ENCODE measurements around the gene DNAJC16. TPM values are rescaled to one million over a fixed set of nuclear protein-coding genes. Genes with fewer than 3 reads are reported as not detected.

Gene DNAJC16
- total RNA-seq, 1 experiment from 2014 or later, result 20.7 TPM

DNA sequence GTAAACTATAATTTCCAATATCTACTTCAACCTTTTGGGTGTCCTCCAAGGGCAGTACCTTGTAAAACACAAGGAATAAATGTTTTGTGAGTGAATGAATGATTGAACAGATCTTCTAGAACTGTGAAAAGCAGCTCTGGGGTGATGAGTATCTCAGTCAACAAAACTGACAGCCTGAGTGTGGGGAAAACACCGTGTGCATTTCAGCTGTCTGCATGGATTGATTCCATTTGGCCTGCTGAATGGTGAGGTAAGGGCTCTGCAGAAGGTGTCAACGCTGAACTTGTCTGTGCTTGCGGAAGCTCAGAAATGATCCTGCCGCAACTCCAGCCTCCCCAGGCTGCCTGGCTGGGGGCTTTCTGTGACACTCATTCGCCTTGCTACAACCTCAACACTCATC, 65.6 kb downstream of the DNAJC16 start:
- Histone ChIP-seq H3K4me1 (ENCODE audit: insufficient read depth, low read length) (no peaks in the 10 kb centered on the region; the same call in 1 of the 2 replicates), H3K56ac (ENCODE audit: insufficient read length, low read depth, low read length) (no peak overlapping the region), H3K9ac (ENCODE audit: extremely low read depth, insufficient read length, low read length) (no peak overlapping the region), H3K9me3 (ENCODE audit: control insufficient read depth, low read depth, low read length) (no peaks in the 10 kb centered on the region), H2BK15ac (ENCODE audit: low read depth, low read length) (no peak overlapping the region), H4K8ac (replicated peaks; ENCODE audit: insufficient read length, low read depth, low read length) (no peak overlapping the region), H2AK5ac (ENCODE audit: insufficient read length, low read length) (no peak overlapping the region), H3K18ac (ENCODE audit: insufficient read length, low read depth, low read length) (no peak overlapping the region), H3K14ac (ENCODE audit: insufficient read depth, low read length) (no peak overlapping the region), H4K91ac (ENCODE audit: insufficient read length, low read depth, low read length) (no peak overlapping the region), H3K4ac (ENCODE audit: low read depth, low read length) (no peak overlapping the region), H3T11ph (ENCODE audit: low read length) (no peak overlapping the region), H2BK20ac (ENCODE audit: low read depth, low read length, poor library complexity, severe bottlenecking) (no peak overlapping the region), H2BK5ac (ENCODE audit: insufficient read length, low read length) (no peak overlapping the region), H2AFZ (ENCODE audit: low read length) (no peak overlapping the region), H3K23ac (ENCODE audit: insufficient read length, low read depth, low read length) (no peak overlapping the region), H2BK12ac (ENCODE audit: insufficient read length, low read depth, low read length) (no peak overlapping the region), H3K79me2 (ENCODE audit: insufficient read depth, low read length) (no peaks in the 10 kb centered on the region), H3K27me3 (ENCODE audit: insufficient read depth, low read length) (no peaks in the 10 kb centered on the region), H3K23me2 (ENCODE audit: insufficient read length, low read depth, low read length, poor library complexity, severe bottlenecking) (no peaks in the 10 kb centered on the region), H3K27ac (ENCODE audit: insufficient read length, low read depth, low read length) (no peak overlapping the region), H4K20me1 (ENCODE audit: control insufficient read depth, insufficient read depth, insufficient read length) (no peaks in the 10 kb centered on the region), H2BK120ac (ENCODE audit: low read depth, low read length, poor library complexity, severe bottlenecking) (no peak overlapping the region), H4K5ac (ENCODE audit: insufficient read length, low read depth, low read length) (no peak overlapping the region), H3K79me1 (ENCODE audit: insufficient read depth, low read depth, low read length, poor library complexity, severe bottlenecking) (no peaks in the 10 kb centered on the region), H3K4me2 (ENCODE audit: insufficient read depth, insufficient read length, low read length) (no peak overlapping the region)
- H3K27me3 Mint-ChIP-seq (ENCODE audit: low read depth), result no peaks in the 10 kb centered on the region; the same call in none of the 2 replicates
- no peak overlapping the region for H3K4me3 Mint-ChIP-seq
- H3K36me3 Mint-ChIP-seq (ENCODE audit: insufficient read depth in 1 of 3, low read depth in 3 of 3), result peaks cover 0 to 5% (median 0%) of the 10 kb centered on the region in 3 experiments; a peak in 2 of 7 replicates
- no CpG with 5 or more reads among the region's 5 CpGs for WGBS (ENCODE audit: extremely low coverage, insufficient read length, low lambda C conversion rate)
- TF ChIP-seq, protein P1, sequence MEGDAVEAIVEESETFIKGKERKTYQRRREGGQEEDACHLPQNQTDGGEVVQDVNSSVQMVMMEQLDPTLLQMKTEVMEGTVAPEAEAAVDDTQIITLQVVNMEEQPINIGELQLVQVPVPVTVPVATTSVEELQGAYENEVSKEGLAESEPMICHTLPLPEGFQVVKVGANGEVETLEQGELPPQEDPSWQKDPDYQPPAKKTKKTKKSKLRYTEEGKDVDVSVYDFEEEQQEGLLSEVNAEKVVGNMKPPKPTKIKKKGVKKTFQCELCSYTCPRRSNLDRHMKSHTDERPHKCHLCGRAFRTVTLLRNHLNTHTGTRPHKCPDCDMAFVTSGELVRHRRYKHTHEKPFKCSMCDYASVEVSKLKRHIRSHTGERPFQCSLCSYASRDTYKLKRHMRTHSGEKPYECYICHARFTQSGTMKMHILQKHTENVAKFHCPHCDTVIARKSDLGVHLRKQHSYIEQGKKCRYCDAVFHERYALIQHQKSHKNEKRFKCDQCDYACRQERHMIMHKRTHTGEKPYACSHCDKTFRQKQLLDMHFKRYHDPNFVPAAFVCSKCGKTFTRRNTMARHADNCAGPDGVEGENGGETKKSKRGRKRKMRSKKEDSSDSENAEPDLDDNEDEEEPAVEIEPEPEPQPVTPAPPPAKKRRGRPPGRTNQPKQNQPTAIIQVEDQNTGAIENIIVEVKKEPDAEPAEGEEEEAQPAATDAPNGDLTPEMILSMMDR (conservative IDR thresholded peaks at IDR 0.05), result no peak
- peaks cover 6 to 15% of the 10 kb centered on the region in 2 experiments for H3K4me1 Mint-ChIP-seq
- DNase-seq, result no peak
- H3K9me3 Mint-ChIP-seq, result no peaks in the 10 kb centered on the region
- no peak overlapping the region for H3K27ac Mint-ChIP-seq

Data from H9 (cell line).